Heart left ventricle (tissue), 16 donors: ENCODE measurements around the gene ECEL1. TPM values are rescaled to one million over a fixed set of nuclear protein-coding genes. Genes with fewer than 3 reads are reported as not detected.
"Not testable (repeated sequence)": the region's sequence is repeated elsewhere in the genome, so short reads cannot be mapped to it uniquely, and the experiment has no call there.

Experiments
- ATAC-seq, 4 donors: fragments of 200-7000 bp; cut with Tn5 transposase; one replicate each; pipeline ENCODE4 v1.9.1; 2020 to 2022; ENCODE audit warnings: moderate library complexity in 4 of 4, mild to moderate bottlenecking in 3 of 4, moderate number of reproducible peaks in 1 of 4
- DNase-seq, 5 donors: peaks; one replicate each; pipeline ENCODE4 v3.0.0-alpha.2; 2020
- H3K27ac ChIP-seq, 12 donors: fragments of 200-600 bp; sonication (generic) in 4 of 12; one replicate each; pipeline versions ENCODE4 v1.5.0 to v1.8.0; 2016 to 2022; ENCODE audit warnings: mild to moderate bottlenecking in 2 of 12
- H3K27me3 ChIP-seq, 9 donors: fragments of 200-600 bp; sonication (generic) in 2 of 9; one replicate each; pipeline versions ENCODE4 v1.5.1 to v1.8.0; 2016 to 2022; ENCODE audit warnings: mild to moderate bottlenecking in 3 of 9
- H3K36me3 ChIP-seq, 9 donors: fragments of 200-600 bp; sonication (generic) in 2 of 9; one replicate each; pipeline versions ENCODE4 v1.5.0 to v1.8.0; 2018 to 2022; ENCODE audit warnings: mild to moderate bottlenecking in 2 of 9
- H3K4me1 ChIP-seq, 12 donors: fragments of 200-600 bp; sonication (generic) in 4 of 12; one replicate each; pipeline versions ENCODE4 v1.5.0 to v1.8.0; 2016 to 2022; ENCODE audit warnings: mild to moderate bottlenecking in 3 of 12
- H3K4me3 ChIP-seq, 12 donors: fragments of 200-600 bp; sonication (generic) in 4 of 12; one replicate each; pipeline versions ENCODE4 v1.5.0 to v1.8.0; 2017 to 2022; ENCODE audit warnings: mild to moderate bottlenecking in 9 of 12, moderate library complexity in 4 of 12
- H3K9me3 ChIP-seq, 12 donors: fragments of 200-600 bp; sonication (generic) in 4 of 12; one replicate each; pipeline versions ENCODE4 v1.5.0 to v1.8.0; 2016 to 2022; ENCODE audit warnings: mild to moderate bottlenecking in 1 of 12
- CTCF ChIP-seq, 12 donors: fragments of 200-600 bp; sonication (generic) in 4 of 12; IDR thresholded peaks; one replicate each; pipeline versions ENCODE4 v1.5.0 to v1.8.0; 2018 to 2022; ENCODE audit warnings: antibody characterized with exemption in 12 of 12, mild to moderate bottlenecking in 5 of 12
- POLR2A ChIP-seq, 2 donors: fragments of 450-650 bp; IDR thresholded peaks; one replicate each; pipeline ENCODE4 v1.6.1; 2017; ENCODE audit warnings: antibody characterized with exemption in 2 of 2, mild to moderate bottlenecking in 2 of 2, moderate library complexity in 2 of 2
- WGBS, 4 donors: extraction: QIAGEN DNeasy Blood & Tissue Kit in 2 of 4; methylation state at CpG; one replicate each; pipeline versions ENCODE4 v1.1.5 to v1.1.7; 2013 to 2018; 5-methylcytosine and 5-hydroxymethylcytosine counted together
- intact Hi-C, 10 donors: fragments of 100-400 bp; cut with DNase I; formaldehyde crosslinking; loops; one replicate each; pipeline versions ENCODE4 v1.11.1 to v1.14.2; 2022
- polyA plus RNA-seq, 2 donors: library from polyadenylated mRNA; stranded (reverse); fragments of 200-250 nt; gene quantifications; one replicate each; pipeline ENCODE4 v1.2.3, GENCODE V29; 2013
- total RNA-seq, 9 donors: library from RNA; depleted of rRNA in 2 of 9; stranded (reverse); fragments of >200 nt in 2 of 9; fragmentation: NEBNext Ultra II Directional in 3 of 9; extraction: Animal tissue kit (Norgen Biotek cat#: 25700) in 3 of 9; gene quantifications; one replicate each; pipeline versions ENCODE4 v1.1.0 to v1.2.4, GENCODE V29; 2016 to 2023
- donor health status: ischemic (EF 13 %, LVEDD 7.1; RV severe dilation, severe dysfunction).
- donor health status: healthy with polysubstance abuse.
- donor health status: DM: no; HTN: yes; CAD: no.
- donor health status: DM: no; HTN: no; CAD: no.
- donor health status: ischemic (EF 25% LVEDD 6.9; RV normal size, moderate dysfunction).
- donor health status: ischemic (EF 25% LVEDD 5.7; RV mildly dilated, moderate dysfunction).
- donor health status: healthy.
- donor health status: DM: yes; HTN: yes; CAD: no.
- donor health status: ischemic (EF 35%, LVEDD 5.7; RV mildly dilated, moderate dysfunction).
- donor health status: nonischemic (EF 11% LVEDD 7.7; RV severe dilation, severe dysfunction).
- donor health status: DM: yes; HTN: yes; CAD: no.
- donor health status: PGD.
- donor health status: ischemic (EF 29% LVEDD 5.4; RV normal size, mild dysfunction).
- donor health status: nonischemic (EF 23%, LVEDD 6.1; RV moderate dilation, normal function).

The ECEL1 gene
- total and polyA plus RNA-seq, 11 donors, result 0.20 to 1.4 (median 0.32) TPM; not detected in 3

GRCh38 chr2:232446266-232446777 lies 41.3 kb downstream of the ECEL1 start:
- not testable (repeated sequence) for H3K4me1 ChIP-seq, H3K27ac ChIP-seq, DNase-seq, H3K9me3 ChIP-seq, H3K27me3 ChIP-seq, H3K4me3 ChIP-seq, H3K36me3 ChIP-seq
- WGBS, 4 donors, result 26 to 86% (median 36%) methylated on average over 1 to 9 of the region's 9 CpGs
- intact Hi-C loops, result loop anchor here in 6 of 10 donors (2.0 to 10.0 kb wide), 4 partner anchors 71 to 112 kb away; partner anchors contain the start of gene PRSS56 (in 2 of the 6)
- peak in 5 of 12 donors; percentile 12 to 50 (median 38) for TF ChIP-seq CTCF (IDR thresholded peaks at IDR 0.05)
- ATAC-seq, result peak in 2 of 4 donors; percentile 29 to 41

- not testable (repeated sequence) for H3K4me3 ChIP-seq, H3K36me3 ChIP-seq, DNase-seq, H3K27me3 ChIP-seq, H3K9me3 ChIP-seq, H3K27ac ChIP-seq, H3K4me1 ChIP-seq, ATAC-seq
- intact Hi-C loops, result loop anchor here in 3 of 10 donors (2.0 to 10.0 kb wide), 3 partner anchors 72 to 111 kb away; partner anchors contain the start of gene PRSS56 (in 1 of the 3)
- 79 to 87% (median 82%) methylated on average over 13 to 28 of the region's 29 CpGs for WGBS, 4 donors
Measured at GRCh38 chr2:232445149-232445885, 42.3 kb downstream of the ECEL1 start.

GRCh38 chr2:232444409-232445148 lies 43.1 kb downstream of the ECEL1 start:
- Histone ChIP-seq H3K9me3 (no peaks in the 10 kb centered on the region), H3K27me3 (no peaks in the 10 kb centered on the region), H3K36me3 (no peaks in the 10 kb centered on the region), H3K4me3 (no peak overlapping the region), H3K4me1 (peaks cover 0 to 4% (median 0%) of the 10 kb centered on the region in 12 donors), H3K27ac (no peak overlapping the region)
- peak; percentile 14 to 66 (median 37) for TF ChIP-seq CTCF (IDR thresholded peaks at IDR 0.05)
- TF ChIP-seq POLR2A (IDR thresholded peaks at IDR 0.05), result no peak
- ATAC-seq (no peak), DNase-seq (peak in 1 of 5 donors; percentile 55)
- 81 to 91% (median 83%) methylated on average over 16 to 21 of the region's 21 CpGs for WGBS, 4 donors
- intact Hi-C loops, result loop anchor here in 6 of 10 donors (2.0 to 10.0 kb wide), 7 partner anchors 73 to 537 kb away; partner anchors contain the start of genes PRSS56 (in 2 of the 6) and NPPC (in 1 of the 6)

GRCh38 chr2:232443669-232444408 lies 43.8 kb downstream of the ECEL1 start:
- H3K36me3 ChIP-seq, H3K4me1 ChIP-seq, H3K4me3 ChIP-seq, H3K27ac ChIP-seq, H3K27me3 ChIP-seq, H3K9me3 ChIP-seq: not testable (repeated sequence)
- intact Hi-C loops, result loop anchor here in 5 of 10 donors (2.0 to 10.0 kb wide), 6 partner anchors 77 to 537 kb away; partner anchors contain the start of genes PRSS56 (in 2 of the 5) and NPPC (in 1 of the 5)
- peak in 1 of 4 donors; percentile 6 for ATAC-seq
- DNase-seq, result peak in 1 of 5 donors; percentile 24
- 61 to 82% (median 71%) methylated on average over 7 to 17 of the region's 21 CpGs for WGBS, 4 donors

- not testable (repeated sequence) for H3K4me3 ChIP-seq, H3K27ac ChIP-seq, H3K27me3 ChIP-seq, H3K36me3 ChIP-seq, H3K9me3 ChIP-seq, H3K4me1 ChIP-seq
- intact Hi-C loops, result loop anchor here in 4 of 10 donors (5.0 to 10.0 kb wide), 5 partner anchors 79 to 536 kb away; partner anchors contain the start of genes NPPC (in 1 of the 4) and PRSS56 (in 1 of the 4)
- DNase-seq, result peak in 1 of 5 donors; percentile 33
- ATAC-seq, result peak in 3 of 4 donors; percentile 31 to 74 (median 57)
- 69 to 76% (median 74%) methylated on average over 6 to 12 of the region's 13 CpGs; no CpG with 5 or more reads in 1 of the 4 donors for WGBS, 4 donors
Measured at GRCh38 chr2:232443047-232443446, 44.6 kb downstream of the ECEL1 start.

GRCh38 chr2:232442431-232442830 lies 45.2 kb downstream of the ECEL1 start:
- not testable (repeated sequence) for H3K36me3 ChIP-seq, H3K27me3 ChIP-seq, H3K4me1 ChIP-seq, H3K4me3 ChIP-seq, H3K9me3 ChIP-seq, H3K27ac ChIP-seq
- peak in 2 of 5 donors; percentile 46 to 63 for DNase-seq
- intact Hi-C loops, result loop anchor here in 4 of 10 donors (5.0 to 10.0 kb wide), 5 partner anchors 80 to 535 kb away; partner anchors contain the start of genes NPPC (in 1 of the 4) and PRSS56 (in 1 of the 4)
- ATAC-seq, result peak in 2 of 4 donors; percentile 12 to 32
- 55 to 80% (median 60%) methylated on average over 4 to 13 of the region's 13 CpGs for WGBS, 4 donors

GRCh38 chr2:232441922-232442321 lies 45.7 kb downstream of the ECEL1 start:
- not testable (repeated sequence) for ATAC-seq, H3K27ac ChIP-seq, H3K36me3 ChIP-seq, H3K9me3 ChIP-seq, H3K27me3 ChIP-seq, H3K4me1 ChIP-seq, H3K4me3 ChIP-seq
- 79 to 87% (median 84%) methylated on average over 3 to 9 of the region's 10 CpGs for WGBS, 4 donors
- intact Hi-C loops, result loop anchor here in 4 of 10 donors (2.0 to 10.0 kb wide), 6 partner anchors 80 to 535 kb away; partner anchors contain the start of genes NPPC (in 1 of the 4) and PRSS56 (in 1 of the 4)
- peak in 1 of 5 donors; percentile 25 for DNase-seq
